ENCODE measurements around the gene MSL3B.

MSL3B gene

DNA sequence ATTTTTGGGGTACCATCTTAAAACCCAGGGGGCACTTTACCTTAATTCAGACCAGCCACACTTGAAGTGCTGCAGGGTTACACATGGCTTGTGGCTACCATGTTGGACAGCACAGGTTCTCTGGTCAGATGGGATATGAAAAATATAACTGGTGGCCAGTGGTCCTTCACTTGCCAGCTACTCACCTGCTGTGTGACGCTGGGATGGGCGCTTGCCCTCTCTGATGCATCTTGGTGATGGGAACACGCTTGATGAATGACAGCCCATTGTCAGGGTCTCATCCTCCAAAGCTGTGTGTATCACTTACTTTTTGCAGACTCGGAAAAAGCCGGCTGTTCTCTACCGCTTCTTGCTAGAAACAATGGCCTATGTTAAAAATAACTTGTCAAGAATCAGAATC is 36.3 kb downstream of the MSL3B start:
- no peak for DNase-seq

DNA sequence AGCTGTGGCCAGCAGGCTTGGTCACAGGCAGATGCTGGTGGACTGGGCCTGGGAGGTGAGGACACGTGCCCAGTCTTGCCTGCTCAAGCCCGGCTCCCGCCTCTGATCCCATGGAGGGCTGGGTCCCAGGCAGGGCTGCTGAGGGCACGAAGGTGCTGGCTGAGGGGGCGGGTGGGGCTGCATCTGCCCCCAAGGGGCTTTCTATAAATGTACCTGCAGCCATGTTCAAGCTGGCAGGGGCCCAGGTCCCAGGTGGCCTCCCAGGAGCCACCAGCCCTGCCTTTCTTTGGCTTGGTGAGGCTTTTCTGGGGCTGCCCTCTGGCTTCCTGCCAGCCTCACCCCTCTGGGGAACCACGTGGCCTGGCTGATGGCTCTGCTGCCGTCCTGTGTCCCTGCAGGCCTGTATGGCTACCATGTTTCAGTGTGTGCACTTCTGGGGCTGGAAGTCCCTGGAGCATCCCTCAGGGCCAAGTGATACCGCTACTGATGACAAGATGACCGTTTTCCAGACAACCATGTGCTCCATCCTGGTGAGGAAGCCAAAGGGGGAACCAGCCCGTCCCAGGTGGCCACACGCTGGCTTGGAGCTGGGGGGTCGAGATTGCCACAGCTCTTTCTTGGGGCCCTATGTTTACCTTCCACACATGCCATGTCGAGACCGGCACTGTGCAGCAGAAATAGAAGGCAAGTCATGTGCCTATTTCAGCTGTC is 37.0 kb downstream of the MSL3B start:
- no peak for DNase-seq

DNA sequence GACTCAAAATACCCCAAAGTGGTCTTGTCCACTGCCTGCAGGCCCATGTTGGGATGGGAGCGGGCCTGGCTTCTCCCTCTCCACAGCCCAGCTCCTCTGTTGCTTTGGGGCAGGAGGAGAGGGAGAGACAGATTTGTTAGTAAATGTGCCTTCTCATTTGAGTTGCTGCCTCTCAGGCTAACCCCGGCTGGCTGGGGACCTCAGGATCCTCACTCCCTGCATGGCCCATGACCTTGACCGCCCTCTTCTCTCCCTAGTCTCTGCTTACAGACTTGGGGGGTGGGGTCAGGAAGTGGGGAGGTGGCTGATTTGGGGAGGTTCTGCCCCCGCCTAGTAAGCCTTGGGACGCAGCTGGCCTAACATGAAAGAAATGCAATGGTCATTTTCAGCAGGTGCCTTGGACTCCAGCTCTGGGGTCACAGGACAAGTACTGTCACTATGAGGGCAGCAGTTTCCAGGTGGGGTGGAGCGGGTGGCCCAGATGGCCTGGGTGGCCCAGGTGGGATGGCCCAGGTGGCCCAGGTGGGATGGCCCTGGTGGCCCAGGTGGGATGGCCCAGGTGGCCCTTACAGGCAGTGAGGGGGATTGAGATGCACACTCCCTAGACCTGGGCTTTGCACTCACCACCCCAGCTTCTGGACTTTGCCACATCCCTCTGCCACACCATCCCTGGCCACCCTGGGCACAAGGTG is 37.9 kb downstream of the MSL3B start:
- DNase-seq = no peak

DNA sequence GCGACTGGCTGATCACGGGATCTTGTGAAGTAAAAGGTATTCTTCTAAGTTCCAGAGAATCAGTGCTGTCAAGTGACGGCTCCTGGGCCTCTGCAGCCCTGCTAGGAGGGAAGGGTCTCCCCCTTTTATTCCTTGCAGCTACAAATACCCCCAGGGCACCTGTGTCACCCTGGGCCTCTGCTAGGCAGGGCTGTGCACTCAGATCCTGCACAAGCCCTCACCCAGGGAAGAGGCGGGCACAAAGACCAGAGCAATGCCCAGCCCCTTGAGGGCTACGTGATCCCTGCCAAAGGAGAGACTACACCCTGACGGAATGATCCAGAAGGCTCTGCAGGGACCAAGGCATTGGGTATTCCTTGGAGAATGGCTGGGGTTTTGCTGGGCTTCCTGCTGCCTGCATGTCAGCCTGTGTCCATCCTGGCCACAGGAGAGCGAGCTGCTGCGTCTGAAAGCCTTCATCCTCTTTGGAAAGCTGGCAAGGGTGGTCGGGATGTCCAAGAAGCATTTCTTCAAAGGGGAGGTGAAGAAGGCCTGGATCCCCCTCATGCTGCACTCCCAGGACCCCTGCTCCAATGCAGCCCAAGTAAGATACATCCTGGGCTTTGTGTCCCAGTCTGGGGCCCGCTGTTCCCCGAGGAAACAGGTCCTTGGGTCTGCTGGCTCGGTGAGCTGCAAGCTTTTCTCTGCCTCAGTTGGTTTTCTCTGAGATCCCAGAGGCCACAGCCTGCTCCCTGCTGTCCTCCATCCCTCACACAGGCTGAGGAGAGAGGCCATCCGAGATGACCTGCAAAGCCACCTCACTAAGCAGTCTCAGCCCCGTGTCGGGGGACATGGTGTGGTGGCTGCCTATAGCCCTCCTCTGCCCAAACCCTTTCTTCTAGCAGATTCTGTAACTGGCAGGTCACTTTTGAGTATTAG is 38.7 kb downstream of the MSL3B start:
- no peak for DNase-seq

DNA sequence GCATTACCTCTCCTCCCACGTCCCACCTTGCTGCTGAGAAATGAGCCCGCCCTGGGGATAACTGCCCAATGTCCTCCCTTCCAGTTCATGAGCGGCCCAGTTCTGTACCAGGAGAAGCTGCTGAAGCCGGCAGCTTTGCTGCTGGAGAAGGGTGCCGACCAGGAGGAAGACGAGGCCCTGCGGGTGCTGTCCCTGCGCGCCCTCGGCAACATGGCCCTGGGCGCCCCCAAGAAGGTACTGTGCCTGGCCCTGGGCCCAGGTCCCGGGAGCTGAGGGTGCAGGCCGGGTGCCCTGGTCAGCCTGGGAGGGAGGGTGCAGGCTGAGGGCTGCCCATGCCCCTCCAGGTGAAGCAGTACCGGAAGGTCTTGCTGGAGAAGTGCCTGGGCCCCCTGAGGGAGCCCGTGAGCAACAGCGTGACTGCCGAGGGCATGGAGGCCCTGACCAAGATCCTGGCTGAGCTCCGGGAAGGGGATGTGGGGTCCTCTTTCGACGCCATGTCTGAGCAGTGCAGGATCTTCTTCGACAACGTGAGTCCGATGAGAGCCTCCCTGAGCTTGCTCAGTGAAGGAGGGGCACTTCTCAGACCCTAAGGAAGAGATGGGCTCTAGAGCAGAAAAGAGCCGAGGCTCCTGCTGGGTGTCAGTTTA is 39.5 kb downstream of the MSL3B start:
- no peak for DNase-seq

DNA sequence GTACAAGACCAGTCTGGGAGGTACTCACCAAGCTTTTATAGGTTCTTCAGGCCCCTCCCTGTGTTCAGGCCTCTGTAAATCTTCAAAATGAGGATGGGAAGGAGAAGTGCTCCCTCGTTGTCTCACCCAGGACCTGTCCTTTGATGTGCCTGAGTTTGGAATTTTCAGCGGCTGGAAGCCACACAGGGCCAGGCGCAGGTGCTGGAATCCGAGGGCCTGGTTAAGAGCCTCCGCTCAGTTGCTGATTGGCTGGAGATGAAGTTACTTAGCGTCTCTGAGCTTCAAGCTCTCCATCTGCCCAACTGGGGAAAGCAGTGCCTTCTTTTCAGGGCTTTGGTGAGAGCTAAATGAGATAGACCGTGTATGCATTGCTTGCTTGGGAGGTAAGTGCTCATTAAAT is 43.8 kb downstream of the MSL3B start:
- no peak for DNase-seq

- no peak for DNase-seq
Observed at GRCh38 chr2:233823731-233824121, 44.5 kb downstream of the MSL3B start.

- DNase-seq = no peak
Observed at GRCh38 chr2:233822781-233823730, 45.1 kb downstream of the MSL3B start.

DNA sequence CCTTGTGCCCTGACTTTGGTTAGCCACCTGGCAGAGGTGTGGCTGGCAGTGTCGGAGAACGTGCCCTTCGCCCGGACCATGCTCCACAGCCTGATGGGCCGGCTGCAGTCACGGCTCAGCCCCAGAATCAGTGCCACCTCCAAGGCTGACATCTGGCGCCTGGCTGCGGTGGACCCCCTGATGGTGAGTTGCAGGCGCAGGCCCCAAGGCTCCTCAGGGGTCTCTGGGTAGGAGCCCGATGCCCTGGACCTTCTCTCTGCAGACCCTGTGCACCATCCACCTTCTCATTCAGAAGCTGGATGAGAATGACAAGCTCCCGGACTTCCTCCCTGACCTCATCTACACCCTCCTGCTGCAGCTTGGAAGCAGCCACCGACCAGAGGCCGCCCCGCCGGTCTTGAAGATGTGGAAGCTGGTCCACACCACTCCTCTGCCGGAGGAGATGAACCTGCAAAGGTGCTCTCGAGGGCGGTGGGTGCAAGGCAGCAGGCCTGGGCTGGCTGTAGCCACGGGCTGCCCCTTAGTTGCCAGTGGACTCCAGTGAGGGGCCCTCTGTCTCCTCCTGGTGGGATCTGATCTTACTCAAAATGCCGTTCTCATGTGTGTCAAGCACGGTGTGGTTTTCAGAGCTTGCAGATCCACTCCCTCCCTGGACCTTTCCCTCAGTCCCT is 46.0 kb downstream of the MSL3B start:
- DNase-seq = no peak

DNA sequence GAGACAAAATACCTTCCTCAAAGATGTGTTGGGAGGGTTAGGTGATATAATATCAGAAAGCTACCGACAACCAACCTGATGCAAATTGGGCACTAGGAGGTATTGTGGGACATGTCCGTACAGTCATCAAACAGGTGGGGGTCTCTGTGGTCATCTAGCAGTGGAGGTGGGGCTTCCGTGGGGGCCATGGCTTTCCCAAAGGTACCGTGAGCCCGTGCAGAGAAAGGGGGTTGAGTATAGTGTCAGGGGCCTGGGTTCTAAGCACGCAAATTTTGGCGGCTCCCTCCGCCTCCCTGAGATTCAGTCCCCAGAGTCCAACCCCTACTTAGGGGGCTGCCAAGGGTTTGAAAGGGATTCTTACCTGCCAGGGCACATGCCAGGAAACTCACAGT is 46.5 kb downstream of the MSL3B start:
- no peak for DNase-seq

DNA sequence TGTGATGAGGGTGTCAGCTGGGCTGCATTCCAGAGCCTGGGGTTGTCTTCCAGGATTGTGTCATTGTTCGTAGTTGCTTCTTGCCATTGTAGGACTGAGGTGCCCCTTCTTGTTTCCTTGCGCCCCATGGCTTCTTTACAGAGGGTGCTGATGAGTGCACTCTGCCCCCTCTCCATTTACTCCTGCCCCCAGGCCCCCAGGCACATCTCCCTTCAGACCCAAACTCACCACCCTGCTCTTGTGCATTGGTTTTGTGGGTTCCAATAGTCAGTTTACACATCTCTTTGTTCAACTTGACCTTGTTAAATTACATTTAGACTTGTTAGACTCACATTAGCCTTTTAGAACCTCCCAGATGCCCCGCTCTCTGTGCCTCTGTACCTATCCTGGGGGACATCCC is 47.0 kb downstream of the MSL3B start:
- no peak for DNase-seq

GRCh38 chr2:233820774-233821105 is 47.4 kb downstream of the MSL3B start:
- DNase-seq = no peak

GRCh38 chr2:233819884-233820773 is 48.1 kb downstream of the MSL3B start:
- DNase-seq = no peak

DNA sequence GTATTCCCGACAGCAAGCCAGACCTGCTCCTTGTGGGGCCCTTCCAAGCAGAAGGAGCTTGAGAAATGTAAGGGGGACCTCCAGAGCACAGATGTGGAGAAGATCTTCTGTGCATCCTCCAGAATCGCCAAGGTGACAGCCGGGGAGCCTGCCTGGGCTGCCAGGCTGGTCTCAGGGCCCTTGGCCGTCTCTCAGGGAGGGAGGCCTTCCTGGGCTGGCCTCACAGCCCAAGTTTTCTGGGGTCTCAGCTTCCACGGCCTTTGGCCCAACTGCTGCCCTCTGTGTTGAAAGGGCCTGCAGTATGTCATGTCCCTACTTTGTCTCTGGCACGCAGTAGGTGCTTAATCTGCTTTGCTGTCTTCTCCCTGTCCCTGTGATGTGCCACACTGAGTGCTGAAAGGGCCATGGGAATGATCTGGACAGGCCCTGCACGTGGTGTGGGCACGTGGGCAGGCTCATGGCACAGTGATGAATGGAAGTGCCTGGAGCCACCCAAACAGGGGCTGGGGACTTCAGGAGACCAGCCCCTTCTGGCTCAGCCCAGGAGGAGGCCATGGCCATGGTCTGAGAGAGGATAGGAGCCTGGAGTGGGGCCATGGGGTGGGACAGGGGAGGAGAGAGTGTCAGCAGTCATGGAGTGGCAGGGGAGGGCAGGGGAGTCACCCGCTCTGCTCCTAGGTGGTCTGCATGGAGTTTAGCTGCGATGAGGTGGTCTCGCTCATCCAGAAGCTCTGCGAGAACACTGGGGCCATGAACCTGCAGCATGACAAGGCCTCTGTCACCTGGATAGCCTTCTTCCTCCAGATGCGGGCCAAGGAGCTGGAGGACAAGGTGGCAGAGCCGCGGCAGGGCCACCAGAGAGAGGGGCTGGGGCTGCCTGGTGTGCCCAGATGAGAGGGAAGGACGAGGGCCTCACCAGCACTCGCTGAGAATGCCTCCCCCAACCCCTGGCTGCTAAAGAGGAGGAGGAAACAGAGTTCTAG is 49.3 kb downstream of the MSL3B start:
- DNase-seq = no peak

DNA sequence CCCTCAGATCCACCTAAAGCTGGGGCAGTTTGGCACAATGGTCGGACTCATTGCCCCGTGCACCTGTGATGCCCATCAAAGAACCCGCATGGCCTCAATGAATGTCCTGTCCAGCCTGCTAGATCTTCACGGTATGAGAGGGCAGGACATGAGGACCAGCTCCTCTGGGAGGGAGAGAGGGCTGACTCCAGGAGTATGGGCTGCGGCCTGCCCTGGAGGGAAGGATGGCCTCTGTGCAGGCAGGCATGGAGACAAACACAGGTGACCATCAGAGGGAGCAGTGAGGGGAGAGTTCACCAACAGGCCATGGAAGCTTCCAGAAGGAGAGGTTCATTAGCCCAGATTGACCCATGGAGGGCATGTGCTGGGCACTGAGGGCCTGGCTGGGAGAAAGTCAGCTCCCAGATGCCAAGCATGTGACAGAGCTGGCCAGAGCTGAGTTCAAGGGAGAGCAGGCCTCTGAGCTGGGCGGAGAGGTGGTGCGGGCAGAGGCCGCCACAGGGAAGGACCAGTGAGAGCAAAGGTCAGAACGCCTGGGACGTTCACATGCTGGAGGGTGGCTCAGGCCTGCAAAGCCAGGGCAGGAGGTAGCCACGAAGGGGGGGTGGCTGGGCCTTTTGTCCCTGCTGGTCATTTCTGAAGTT is 50.1 kb downstream of the MSL3B start:
- no peak for DNase-seq

DNA sequence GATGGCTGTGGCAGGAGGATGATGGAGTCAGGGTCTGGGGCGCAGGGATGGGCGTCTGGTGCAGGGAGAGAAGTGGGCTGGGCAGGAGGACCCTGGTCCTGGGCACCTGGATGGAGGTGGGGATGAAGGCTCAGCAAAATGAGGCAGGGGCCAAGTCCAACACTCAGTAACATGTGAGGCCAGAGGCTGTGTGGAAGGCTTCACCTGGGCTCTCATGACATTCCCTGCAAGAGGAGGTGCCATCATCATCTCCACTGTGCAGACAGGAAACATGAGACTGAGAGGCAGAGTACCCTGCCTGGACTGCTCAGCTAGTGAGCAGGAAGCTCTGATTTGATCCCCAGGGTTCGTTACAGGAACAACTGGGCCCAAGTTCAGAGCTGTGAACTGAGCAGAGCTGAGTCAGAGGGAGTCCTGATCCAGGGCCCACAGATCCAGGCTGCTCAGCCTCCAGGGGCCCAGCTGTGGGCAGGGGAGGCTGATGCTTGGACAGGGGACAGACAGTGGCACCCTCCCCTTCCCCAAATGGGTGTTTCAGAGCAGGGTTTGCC is 50.8 kb downstream of the MSL3B start:
- no peak for DNase-seq

GRCh38 chr2:233816771-233817170 is 51.4 kb downstream of the MSL3B start:
- DNase-seq = no peak

DNA sequence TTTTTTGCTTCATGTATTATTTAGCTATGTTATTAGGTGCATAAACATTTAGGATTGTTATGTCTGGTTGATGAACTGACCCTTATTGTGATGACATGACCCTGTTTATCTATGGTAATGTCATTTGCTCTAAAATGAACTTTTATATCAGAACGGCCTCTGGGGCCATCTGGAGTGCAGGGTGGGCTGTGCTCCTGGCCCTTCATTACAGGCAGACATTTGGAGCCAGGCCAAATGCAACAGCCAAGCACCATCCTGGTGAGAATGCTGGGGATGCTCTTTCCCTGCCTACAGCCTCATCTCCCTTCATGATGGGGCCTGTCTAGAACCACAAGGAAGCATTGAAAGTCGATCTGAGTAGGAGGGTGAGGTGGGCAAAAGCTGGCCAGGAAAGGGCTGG is 51.9 kb downstream of the MSL3B start:
- no peak for DNase-seq

All from NCI-H2081 treated with DMSO at 0.1 percent for 48 hours (cell line).